ENCODE data around the gene ANKFY1. TPM values are rescaled to one million over a fixed set of nuclear protein-coding genes. Genes with fewer than 3 reads are reported as not detected.

The ANKFY1 gene
- total and polyA plus RNA-seq, 9 of the 15 experiments (the other 6 are each of a cell fraction or from before 2014, with no cell fraction given), result 4.3 to 25.6 (median 12.2) TPM

GRCh38 chr17:4233668-4234258 lies 30.0 kb downstream of the ANKFY1 start (continued):
- no peak for TF ChIP-seq MGA (IDR thresholded peaks at IDR 0.05)
- TF ChIP-seq POU5F1 (IDR thresholded peaks at IDR 0.05; ENCODE audit: borderline replicate concordance, low read depth, low read length, partially characterized antibody), result no peak
- TF ChIP-seq MCM5 (IDR thresholded peaks at IDR 0.05; ENCODE audit: low read depth), result no peak
- no peak for TF ChIP-seq ZNF695 (CRISPR knock-in tag; IDR thresholded peaks at IDR 0.05)
- no peak for TF ChIP-seq ETS2 (tag; IDR thresholded peaks at IDR 0.05; ENCODE audit: borderline replicate concordance, poor library complexity, severe bottlenecking)
- no peak for TF ChIP-seq MTA3 (IDR thresholded peaks at IDR 0.05; ENCODE audit: borderline replicate concordance)
- no peak for TF ChIP-seq FIP1L1 (IDR thresholded peaks at IDR 0.05; ENCODE audit: low read depth, low read length, poor library complexity, severe bottlenecking)
- no peak for TF ChIP-seq PHTF2 (CRISPR knock-in tag; IDR thresholded peaks at IDR 0.05)

Measured in K562 (cell line).